ENCODE measurements around the gene GRK4. TPM values are rescaled to one million over a fixed set of nuclear protein-coding genes. Genes with fewer than 3 reads are reported as not detected.

Gene GRK4
- total RNA-seq, 1 donor from 2014 or later, result 4.7 TPM

DNA sequence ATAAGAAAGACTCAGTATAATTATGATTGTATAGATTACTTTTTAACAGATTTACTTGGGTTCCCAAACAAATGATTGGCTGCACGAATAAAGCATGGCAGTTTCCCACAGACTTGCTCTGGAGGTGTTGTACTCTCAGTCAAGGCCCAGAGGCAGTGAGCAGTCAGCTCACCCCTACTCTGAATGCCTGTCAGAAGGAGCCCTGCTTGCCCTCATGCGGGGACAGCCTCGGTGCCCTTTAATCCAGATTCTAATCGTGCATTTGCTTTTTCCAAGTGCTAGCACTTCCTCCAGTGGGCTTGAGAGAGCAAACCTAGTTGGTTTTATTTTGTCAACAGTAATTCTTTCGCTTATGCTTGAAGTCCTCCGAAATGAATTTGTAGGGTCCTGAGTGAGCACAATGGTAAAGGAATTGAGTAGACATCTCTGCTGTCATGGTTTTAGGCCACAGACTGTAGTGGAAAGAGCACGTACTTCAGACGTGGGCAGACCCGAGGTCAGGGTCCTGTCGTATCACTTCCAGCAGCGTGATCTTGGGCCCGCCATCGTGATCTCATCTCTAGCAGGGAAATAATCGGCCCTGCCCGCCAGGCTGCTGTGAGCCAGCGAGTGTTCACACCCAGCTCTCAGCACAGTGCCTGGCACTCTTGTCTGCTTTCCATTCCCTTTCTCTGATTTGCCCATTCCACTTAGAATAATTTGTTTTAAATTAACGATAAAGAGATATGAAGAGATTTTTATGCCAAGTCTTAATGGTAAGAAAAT lies 48.3 kb downstream of the GRK4 start:
- DNase-seq (ENCODE audit: low read depth), result no peak

DNA sequence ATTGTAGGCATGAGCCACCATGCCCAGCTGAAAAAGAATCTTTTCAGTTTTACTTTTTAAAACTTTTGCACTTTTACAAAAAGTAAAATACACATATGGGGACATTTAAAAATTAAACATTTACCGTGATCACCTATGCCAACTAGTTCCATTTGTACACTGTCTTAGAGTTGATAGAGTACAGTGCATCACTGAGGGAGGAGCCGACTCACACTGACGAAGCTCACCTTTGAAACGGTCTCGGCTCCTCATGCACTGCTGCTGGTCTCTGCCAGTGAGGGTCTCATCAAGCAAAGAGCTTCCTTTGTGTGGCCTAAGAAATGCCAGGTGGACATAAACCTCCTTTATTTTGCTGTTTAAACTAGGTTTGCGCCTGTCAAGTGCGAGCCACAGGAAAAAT lies 50.0 kb downstream of the GRK4 start:
- no peak for DNase-seq (ENCODE audit: low read depth)

DNA sequence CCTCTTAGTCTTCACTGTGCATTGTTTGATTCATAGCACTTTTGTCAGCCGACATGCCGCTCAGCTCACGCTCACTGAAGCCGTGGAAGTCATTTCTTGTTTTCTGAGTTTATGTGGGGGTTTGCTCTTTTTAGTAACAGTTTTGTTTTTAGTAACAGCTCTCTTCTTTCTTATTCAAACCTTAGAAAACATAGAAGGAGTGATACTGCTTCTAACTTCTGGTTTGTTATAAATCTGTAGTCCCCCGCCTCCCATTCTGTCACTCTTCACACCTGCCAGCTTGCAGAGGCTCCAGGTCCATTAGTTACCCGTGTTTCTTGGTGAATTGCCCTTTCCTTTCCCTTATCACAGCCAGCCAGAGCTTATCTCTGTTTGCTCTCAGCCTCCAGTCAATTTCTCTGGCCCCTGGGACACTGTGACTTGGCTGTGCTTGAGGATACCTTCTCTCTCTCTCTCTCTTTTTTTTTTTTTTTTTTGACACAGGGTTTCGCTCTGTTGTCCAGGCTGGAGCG lies 50.5 kb downstream of the GRK4 start:
- no peak for DNase-seq (ENCODE audit: low read depth)

DNA sequence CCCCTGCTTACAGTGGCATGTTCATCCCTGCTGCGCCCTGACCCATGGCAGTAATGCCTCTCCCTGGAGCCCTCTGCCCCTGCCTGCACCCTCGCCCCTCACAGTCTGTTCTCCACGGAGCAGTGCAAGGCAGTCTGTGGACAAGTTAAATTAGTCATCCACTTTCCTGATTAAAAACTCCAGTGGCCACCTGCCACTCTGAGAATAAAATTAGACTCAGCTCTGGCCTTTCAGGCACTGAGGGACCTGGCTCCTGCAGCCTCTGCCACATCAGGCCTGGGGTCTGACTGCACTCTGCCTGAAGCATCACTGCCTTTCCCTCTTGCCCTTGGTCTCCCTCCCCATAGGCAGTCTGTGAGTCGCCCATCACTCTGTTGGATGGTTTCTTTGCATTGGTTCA lies 53.6 kb downstream of the GRK4 start:
- no peak for DNase-seq (ENCODE audit: low read depth)

DNA sequence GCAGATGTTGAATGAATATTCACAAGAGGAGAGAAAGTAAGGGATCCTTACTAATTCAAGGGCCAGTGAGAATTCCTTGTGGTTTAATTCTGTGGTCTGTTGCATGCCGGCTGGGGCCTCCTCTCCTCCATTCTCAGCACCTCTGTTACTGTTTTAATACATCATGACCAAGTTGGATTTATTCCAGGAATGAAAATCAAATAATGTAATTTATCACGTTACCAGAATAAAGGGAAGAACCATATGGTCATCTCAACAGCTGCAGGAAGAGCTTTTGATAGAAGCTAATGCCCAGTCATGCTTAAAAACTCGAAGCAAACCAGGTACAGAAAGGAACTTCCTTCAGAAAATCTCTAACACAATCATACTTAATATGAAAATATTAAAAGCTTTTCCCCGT lies 54.1 kb downstream of the GRK4 start:
- DNase-seq (ENCODE audit: low read depth), result no peak

DNA sequence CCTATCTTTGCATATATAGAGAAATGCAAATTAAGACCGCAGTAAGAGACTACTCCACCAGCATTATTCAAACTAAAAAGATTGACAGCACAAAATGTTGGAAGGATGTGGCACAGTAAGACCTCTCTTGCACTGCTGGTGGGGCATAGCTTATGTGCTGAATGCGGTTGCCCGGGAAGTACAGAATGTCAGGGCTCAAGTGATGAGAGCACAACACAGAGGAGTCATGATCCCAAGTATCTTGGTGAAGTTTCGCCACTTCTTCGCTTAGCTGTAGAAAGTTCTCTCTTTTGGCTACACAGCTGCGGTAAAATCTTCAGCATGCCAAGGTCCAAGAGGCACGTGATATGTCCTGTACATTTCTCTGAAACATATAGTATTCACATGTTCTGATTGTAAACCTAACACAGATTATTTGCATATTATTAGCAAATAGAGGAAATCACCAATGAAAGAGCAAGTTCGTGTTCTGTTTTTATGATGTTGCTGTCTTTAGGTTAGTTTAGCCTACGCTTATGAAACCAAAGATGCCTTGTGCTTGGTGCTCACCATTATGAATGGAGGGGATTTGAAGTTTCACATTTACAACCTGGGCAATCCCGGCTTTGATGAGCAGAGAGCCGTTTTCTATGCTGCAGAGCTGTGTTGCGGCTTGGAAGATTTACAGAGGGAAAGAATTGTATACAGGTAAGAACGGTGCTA lies 55.9 kb downstream of the GRK4 start:
- no peak for DNase-seq (ENCODE audit: low read depth)

DNA sequence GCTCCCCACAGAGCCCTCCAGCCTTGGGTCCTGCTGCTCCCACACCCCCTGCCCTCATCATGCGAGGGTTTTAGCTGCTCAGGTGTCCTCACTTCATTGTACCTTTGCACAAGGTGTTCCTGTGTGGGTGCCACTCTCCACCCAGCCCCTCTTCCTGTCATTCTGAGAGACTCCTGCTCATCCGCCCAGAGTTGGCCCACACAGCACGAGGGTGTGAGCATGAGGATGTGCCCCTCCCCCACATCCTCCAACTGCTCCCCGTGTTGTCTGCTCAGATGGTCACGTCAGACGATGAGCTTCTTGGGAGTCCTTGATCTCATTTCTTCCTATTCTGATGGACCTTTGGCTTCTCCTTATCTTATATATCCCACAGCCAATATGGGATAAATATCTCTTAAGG lies 57.8 kb downstream of the GRK4 start:
- DNase-seq (ENCODE audit: low read depth), result no peak

DNA sequence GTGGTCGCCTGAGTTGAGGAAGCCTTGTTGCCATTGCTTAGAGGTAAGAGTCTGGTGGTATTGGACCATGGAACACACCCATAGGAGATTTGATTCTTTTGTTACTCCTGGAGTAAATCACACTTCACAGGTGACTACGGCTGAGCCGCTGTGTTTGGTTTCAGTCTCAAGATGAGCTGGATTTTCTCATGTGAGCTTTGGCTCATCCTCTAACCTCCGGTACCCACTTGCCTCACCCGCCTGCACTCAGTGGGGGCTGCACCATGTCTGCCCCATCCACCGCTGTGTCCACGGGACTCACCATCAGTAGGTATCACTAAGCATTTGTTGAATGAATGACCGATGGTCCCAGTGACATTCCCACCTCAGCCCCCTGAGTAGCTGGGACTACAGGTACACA lies 58.3 kb downstream of the GRK4 start:
- DNase-seq (ENCODE audit: low read depth), result no peak

DNA sequence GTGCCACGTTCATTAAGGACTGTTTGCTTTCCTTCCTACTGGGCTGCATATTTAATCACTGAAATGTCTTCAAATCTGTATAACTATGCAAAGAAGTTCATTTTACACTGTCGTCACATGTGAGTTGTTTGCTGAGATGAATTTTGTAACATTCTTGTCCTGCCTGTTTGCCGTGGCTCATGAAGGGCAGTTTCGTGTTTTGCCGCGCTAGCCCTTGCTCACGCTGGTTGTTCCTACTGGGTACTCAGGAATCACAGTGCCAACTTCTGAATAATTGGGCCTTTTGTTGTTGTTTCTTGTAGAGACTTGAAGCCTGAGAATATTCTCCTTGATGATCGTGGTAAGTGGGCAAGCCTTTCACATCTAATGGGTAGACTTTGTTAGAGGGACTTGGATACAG lies 58.7 kb downstream of the GRK4 start:
- no peak for DNase-seq (ENCODE audit: low read depth)

DNA sequence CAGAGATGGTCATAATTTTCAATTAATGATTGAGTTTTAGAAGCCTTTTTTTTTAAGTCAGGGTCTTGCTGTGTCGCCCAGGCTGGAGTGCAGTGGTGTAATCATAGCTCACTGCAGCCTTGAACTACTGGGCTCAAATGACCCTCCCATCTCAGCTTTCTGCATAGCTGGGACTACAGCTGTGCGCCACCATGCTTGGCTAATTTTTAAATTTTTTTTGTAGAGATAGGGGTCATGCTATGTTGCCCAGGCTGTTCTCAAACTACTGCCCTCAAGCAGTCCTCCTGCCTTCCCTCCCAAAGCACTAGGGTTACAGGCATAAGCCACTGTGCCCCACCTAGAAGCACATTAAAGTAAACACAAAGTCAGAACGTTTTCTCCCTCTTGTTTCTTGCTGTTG lies 59.3 kb downstream of the GRK4 start:
- no peak for DNase-seq (ENCODE audit: low read depth)

DNA sequence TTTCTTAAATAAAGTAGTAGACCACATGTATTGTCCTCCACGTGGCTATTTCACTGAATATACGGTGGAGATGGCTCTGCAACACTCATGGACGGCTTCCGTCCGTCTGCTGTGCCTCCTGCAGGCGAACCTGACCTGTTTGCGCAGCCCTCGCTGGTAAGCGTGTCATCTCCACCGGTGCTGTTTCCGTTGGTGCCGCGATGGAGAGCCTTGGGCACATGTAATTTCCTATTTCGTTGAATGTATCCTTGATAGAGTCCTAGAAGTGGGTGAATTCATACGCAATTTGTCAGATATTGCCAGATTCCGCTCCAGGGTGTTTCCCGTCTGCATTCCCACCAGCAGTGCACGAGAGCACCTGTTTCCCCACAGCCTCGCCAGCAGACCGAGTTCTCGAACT lies 62.5 kb downstream of the GRK4 start:
- no peak for DNase-seq (ENCODE audit: low read depth)

DNA sequence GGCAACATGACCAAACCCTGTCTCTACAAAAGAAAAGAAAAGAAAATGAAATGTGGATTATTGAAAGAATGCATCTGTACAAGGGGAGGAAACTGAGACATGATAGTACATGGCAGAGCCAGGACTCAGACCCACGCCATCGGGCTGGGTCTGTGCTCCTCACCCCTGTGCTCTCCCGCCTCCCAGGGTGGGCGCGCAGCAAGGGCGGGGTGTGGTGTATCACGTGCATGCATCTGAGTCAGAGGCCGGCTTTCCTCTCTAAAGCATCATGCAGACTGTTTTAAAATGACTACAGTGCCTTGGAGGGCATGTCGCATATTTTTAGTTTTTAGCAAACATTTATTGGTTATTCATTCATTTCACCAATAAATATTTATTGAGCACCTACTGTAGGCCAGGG lies 63.2 kb downstream of the GRK4 start:
- DNase-seq (ENCODE audit: low read depth), result no peak

DNA sequence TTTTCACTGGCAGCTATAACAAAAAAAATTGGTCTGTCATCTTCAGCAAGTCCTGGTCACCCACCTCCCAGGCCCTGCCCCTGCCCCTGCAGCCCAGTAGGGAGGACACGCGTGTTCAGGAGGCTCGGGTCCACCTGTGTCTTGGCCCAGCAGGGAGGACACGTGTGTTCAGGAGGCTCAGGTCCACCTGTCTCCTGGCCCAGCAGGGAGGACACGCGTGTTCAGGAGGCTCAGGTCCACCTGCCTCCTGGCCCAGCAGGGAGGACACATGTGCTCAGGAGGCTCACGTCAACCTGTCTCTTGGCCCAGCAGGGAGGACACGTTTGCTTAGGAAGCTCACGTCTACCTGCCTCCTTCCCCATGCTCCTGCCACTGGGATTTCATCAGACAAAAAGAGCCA lies 66.1 kb downstream of the GRK4 start:
- DNase-seq (ENCODE audit: low read depth), result no peak

DNA sequence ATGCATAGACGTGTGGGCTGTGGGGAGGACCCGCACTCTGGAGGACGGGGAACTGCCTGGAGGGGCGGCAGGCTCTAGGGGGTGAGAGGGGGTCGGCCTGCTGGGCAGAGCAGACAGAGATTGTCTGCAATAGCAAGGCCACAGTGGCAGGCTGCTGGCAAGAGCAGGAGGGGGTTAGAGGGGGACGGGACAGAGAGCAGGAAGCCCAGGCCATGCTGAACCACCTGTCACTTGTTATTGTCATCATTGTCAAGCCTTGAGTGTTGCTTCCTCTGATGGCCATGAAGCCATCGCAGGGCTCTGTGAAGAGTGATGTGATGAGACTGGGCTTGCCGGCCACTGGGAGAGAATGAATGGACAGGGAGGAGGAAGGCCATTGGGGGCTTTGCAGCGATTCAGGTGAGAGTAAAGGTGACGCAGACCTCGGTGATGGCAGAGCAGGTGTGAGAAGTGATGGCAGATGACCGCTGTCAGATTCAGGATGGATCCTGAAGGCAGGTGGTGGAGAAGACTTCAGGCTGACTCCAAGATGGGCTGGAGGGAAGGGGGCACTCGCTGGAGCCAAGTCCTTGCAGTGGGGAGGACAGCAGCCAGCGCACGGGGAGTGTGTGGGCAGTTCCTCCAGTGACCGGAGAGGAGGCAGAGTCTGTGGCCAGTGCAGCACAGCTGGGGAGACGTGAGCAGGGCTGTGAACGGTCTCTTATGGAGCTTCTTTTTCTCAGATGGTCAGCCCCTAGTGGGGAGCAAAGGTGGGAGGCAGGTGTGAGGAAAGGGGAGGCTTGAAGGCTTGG lies 67.4 kb downstream of the GRK4 start:
- DNase-seq (ENCODE audit: low read depth), result no peak

DNA sequence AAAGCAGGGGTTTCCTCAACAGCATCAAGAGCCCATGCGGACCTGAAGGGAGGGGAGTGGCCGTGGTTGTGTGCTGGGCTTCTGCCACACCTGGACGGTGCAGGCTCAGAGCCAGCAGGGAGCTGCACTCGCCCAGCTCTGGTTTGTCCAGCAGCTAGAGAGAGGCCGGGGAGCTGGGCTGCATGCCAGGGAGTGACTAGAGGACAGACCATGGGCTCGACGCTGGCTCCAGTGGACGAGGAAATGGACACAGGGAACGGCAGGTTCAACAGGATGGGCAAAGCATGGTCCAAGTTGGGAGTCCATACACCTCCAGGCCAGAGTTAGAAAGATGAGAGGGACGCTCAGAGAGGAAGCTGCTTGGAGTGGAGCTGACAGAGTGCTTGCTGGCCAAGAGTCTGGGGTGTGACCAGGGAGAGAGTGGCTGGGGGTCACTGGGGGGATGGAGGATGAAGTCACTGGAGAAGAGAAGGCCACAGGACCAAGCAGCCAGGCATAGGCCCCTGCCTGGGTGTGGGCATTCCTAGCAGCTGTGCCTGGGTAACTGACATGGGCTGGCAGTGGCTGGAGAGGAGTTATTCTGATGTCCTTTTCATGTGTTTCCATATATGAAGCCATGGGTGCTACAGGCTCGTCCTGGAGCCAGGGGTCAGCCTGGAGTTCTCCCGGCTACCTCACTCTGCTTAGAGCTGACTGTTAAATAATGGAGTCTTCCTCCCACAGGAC lies 68.1 kb downstream of the GRK4 start:
- no peak for DNase-seq (ENCODE audit: low read depth)

DNA sequence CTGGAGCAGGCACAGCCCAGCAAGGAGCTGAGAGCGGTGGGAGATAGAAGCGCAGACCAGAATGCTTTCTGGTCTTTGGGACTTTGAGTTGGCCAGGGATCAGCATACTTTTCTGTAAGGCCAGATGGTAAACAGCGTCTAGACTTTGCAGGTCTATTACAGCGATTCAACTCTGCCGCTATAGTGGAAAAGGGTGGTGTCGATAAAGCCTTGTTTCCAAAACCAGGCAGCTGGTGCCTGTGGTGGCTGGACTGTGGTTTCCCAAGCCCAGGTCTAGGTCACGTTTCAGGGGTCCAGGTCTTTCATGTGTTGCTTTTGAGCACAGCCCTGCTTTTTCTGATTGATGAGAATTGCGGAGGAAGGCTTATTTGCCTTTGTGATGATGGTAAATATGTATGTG lies 70.9 kb downstream of the GRK4 start:
- no peak for DNase-seq (ENCODE audit: low read depth)

DNA sequence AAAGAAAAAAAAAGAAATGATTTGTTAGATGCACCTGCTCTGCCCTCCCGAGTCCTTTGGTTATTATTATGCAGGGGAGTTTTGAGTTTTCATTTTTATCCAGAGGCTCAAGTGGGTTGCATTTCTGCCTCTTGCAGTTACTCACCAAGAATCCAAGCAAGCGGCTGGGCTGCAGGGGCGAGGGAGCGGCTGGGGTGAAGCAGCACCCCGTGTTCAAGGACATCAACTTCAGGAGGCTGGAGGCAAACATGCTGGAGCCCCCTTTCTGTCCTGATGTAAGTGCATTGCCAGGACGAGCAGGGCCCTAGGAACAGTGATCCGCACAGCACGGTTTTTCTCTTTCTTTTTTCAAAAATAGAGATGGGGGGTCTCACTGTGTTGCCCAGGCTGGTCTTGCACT lies 71.9 kb downstream of the GRK4 start:
- DNase-seq (ENCODE audit: low read depth), result no peak

DNA sequence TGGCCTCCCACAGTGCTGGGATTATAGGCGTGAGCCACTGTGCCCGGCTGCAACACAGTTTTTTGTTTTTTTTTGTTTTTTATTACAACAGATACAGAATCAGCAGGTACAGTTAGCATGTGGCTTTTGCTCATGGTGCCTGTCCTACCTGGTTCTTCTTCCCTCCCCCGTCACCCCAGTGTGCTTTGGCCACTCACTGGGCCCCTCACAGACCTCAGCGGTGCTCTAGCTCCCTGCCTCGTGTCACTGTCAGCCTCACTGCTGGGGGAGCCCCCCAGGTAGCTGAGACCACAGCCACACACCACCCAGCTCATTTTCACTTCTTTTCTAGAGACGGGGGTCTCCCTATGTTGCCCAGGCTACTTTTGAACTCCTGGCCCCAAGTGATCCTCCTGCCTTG lies 72.3 kb downstream of the GRK4 start:
- DNase-seq (ENCODE audit: low read depth), result no peak

DNA sequence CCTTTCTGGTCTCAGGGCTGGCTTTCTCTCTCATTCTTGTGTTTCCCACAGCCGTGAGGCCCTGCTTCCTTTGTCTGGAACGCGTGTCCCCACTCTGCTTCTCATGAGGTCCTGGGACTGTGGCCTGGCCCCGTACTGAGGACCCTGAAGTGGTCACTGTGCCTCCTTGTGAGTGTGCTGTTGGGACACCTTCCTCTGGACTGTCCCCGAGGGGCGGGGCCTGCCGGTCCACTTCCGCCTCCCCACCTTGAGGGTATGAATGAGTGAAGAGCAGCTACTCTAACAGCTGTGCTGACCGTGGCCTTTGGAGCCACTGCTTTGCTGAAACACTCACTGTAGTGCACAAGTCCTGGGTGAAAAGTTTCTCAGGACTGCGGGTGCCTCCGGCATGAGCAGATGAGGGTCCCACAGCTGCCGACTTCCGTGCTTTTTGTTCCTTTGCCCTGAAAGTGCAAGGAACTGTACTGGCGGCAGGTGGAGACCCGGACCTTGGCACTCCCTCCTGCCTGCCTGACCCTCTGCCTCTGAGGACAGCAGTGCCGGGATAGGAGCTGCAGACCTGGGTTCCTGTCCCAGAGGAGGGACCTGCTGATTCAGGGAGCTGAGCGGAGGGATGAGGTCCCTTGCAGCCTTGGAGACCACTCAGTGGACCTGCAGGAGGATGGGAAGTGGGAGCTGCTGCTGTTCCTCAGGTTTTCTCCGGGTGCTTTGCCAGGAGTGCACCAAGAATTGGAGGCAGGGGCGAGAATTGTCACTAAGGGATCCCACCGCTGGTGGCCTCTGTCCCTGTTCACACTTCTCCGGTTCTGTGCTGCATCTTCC lies 73.0 kb downstream of the GRK4 start:
- DNase-seq (ENCODE audit: low read depth), result no peak

DNA sequence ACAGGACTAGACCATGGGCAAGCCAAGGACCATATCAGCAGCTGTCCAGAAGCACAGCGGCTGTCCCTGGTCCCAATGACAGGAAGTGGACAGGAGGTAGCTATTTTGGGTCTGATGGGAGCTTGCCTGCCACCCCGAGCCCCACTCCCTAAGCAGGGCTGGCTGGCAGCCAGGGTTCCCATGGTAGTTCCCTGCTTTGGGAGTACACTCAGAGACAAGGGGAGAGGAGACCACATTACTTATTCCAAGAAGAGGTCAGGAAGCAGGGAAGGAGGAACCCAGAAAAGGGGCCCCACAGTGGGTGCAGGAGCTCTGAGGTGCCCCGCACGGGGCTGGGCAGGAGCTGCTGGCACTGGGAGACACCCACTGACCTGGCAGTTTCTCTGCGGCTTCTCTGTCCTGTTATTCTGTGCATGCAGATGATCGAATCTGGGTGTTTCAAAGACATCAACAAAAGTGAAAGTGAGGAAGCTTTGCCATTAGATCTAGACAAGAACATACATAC lies 74.6 kb downstream of the GRK4 start:
- no peak for DNase-seq (ENCODE audit: low read depth)
